Measurements from ENCODE around the gene SLX9.

GRCh38 chr21:44908908-44909307, 30.9 kb upstream of the SLX9 start:
- TF ChIP-seq, protein P1, sequence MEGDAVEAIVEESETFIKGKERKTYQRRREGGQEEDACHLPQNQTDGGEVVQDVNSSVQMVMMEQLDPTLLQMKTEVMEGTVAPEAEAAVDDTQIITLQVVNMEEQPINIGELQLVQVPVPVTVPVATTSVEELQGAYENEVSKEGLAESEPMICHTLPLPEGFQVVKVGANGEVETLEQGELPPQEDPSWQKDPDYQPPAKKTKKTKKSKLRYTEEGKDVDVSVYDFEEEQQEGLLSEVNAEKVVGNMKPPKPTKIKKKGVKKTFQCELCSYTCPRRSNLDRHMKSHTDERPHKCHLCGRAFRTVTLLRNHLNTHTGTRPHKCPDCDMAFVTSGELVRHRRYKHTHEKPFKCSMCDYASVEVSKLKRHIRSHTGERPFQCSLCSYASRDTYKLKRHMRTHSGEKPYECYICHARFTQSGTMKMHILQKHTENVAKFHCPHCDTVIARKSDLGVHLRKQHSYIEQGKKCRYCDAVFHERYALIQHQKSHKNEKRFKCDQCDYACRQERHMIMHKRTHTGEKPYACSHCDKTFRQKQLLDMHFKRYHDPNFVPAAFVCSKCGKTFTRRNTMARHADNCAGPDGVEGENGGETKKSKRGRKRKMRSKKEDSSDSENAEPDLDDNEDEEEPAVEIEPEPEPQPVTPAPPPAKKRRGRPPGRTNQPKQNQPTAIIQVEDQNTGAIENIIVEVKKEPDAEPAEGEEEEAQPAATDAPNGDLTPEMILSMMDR (IDR thresholded peaks at IDR 0.05) = no peak
- no peak for TF ChIP-seq EZH2 (IDR thresholded peaks at IDR 0.05; ENCODE audit: borderline replicate concordance, insufficient read depth, low read depth, low read length, poor library complexity, severe bottlenecking)
